K562 (cell line): ENCODE measurements around the gene SLC25A29. TPM values are rescaled to one million over a fixed set of nuclear protein-coding genes. Genes with fewer than 3 reads are reported as not detected.

Source experiments
- ATAC-seq: fragments of 200-7000 bp; cut with Tn5 transposase; 3 replicates; pipeline ENCODE4 v1.9.1; 2020; ENCODE audit warnings: moderate library complexity
- BruUV-seq: library from RNA; stranded (reverse); fragments of 400-500 nt; replicated peaks from 2 replicates; lab custom pipeline; 2021; lab: Mats Ljungman, UMichigan
- CTCF ChIA-PET: fragments of 300-600 bp; formaldehyde crosslinking; extraction: SDS; loops from one replicate; lab custom pipeline; 2021; ENCODE audit warnings: low intra/inter-chr PET ratio; lab: Yijun Ruan, JAX
- POLR2A ChIA-PET: fragments of 300-600, 350-650 bp; sonication (Branson Sonifier 250); formaldehyde crosslinking; extraction: SDS; loops from one replicate; lab custom pipeline; 2021; ENCODE audit warnings: antibody characterized with exemption, inconsistent platforms; lab: Yijun Ruan, JAX
- DNase-seq, 4 experiments: peaks; one replicate each; pipeline versions ENCODE4 v3.0.0 to v3.0.0-alpha.2; 2011 to 2018; ENCODE audit warnings: low spot score in 3 of 4, mixed read lengths in 3 of 4; ENCODE audit errors: extremely low read depth in 1 of 4
- FAIRE-seq: peaks from 2 replicates; lab custom pipeline; 2011; peaks lifted over from hg19 to GRCh38; lab: Jason Lieb, UNC
- H2AFZ ChIP-seq: 2 replicates; pipeline ENCODE4 v1.6.0; 2011; ENCODE audit warnings: low read depth, low read length, control low read depth, inconsistent platforms
- H3K27ac ChIP-seq: fragments of 200-600 bp; 3 replicates; pipeline ENCODE4 v1.8.0; 2011; ENCODE audit warnings: low read depth, mild to moderate bottlenecking, control low read depth, inconsistent platforms, low read length, moderate library complexity, mixed read lengths; ENCODE audit errors: extremely low read depth
- H3K27me3 ChIP-seq, 2 experiments: fragments of 300-600 bp in 1 of 2; 2 replicates in 1 of 2; 3 replicates in 1 of 2; pipeline versions ENCODE4 v1.6.0 to v1.8.0; 2011; ENCODE audit warnings: inconsistent platforms in 2 of 2, low read length in 2 of 2, mild to moderate bottlenecking in 1 of 2, mixed read lengths in 1 of 2, moderate library complexity in 1 of 2; ENCODE audit not compliant: control insufficient read depth in 2 of 2, insufficient read depth in 2 of 2
- H3K36me3 ChIP-seq: fragments of 300-600 bp; 3 replicates; pipeline ENCODE4 v1.8.0; 2011; ENCODE audit warnings: mild to moderate bottlenecking, low read length, inconsistent platforms; ENCODE audit not compliant: control insufficient read depth, insufficient read depth
- H3K4me1 ChIP-seq, 2 experiments: fragments of 200-600 bp in 1 of 2; replicated peaks in 1 of 2; 2 replicates in 1 of 2; 3 replicates in 1 of 2; pipeline versions ENCODE4 v1.5.1 to v1.8.0; 2011; ENCODE audit warnings: inconsistent platforms in 2 of 2, low read length in 2 of 2, mild to moderate bottlenecking in 1 of 2, mixed read lengths in 1 of 2, moderate library complexity in 1 of 2; ENCODE audit not compliant: control insufficient read depth in 2 of 2, insufficient read depth in 2 of 2
- H3K4me2 ChIP-seq: 2 replicates; pipeline ENCODE4 v1.6.1; 2011; ENCODE audit warnings: low read length, control low read depth, inconsistent platforms, mixed read lengths; ENCODE audit not compliant: insufficient read depth
- H3K4me3 ChIP-seq: fragments of 200-600 bp; sonication (generic), shearing (Covaris generic); 2 replicates; pipeline ENCODE4 v1.5.1; 2016; ENCODE audit warnings: control low read depth, inconsistent platforms
- H3K79me2 ChIP-seq: fragments of 200-600 bp; 3 replicates; pipeline ENCODE4 v1.8.0; 2011; ENCODE audit warnings: low read length, inconsistent platforms; ENCODE audit not compliant: control insufficient read depth, insufficient read depth
- H3K9ac ChIP-seq, 2 experiments: 2 replicates each; pipeline versions ENCODE4 v1.6.0 to v1.6.1; 2011; ENCODE audit warnings: low read depth in 2 of 2, low read length in 2 of 2, control low read depth in 1 of 2, inconsistent platforms in 1 of 2, mild to moderate bottlenecking in 1 of 2, mixed read lengths in 1 of 2; ENCODE audit not compliant: insufficient read depth in 1 of 2
- H3K9me1 ChIP-seq: one replicate; pipeline ENCODE4 v1.6.0; 2011; ENCODE audit warnings: inconsistent platforms, mild to moderate bottlenecking, low read length, moderate library complexity; ENCODE audit not compliant: control insufficient read depth, insufficient read depth
- H3K9me3 ChIP-seq: replicated peaks from 2 replicates; pipeline ENCODE4 v1.5.1; 2011; ENCODE audit warnings: low read depth, low read length, inconsistent platforms; ENCODE audit not compliant: control insufficient read depth, insufficient read depth
- H4K20me1 ChIP-seq: replicated peaks from 2 replicates; pipeline ENCODE4 v1.6.1; 2011; ENCODE audit warnings: low read length, inconsistent platforms, mixed read lengths; ENCODE audit not compliant: control insufficient read depth, insufficient read depth
- HNRNPUL1 ChIP-seq: fragments of 200-400 bp; formaldehyde crosslinking; IDR thresholded peaks from 2 replicates; pipeline ENCODE4 v1.6.1; 2017; ENCODE audit warnings: low read length
- LARP7 ChIP-seq: fragments of 450-650 bp; IDR thresholded peaks from 2 replicates; pipeline ENCODE4 v1.6.1; 2016
- POLR2B ChIP-seq: fragments of 450-650 bp; IDR thresholded peaks from 2 replicates; pipeline ENCODE4 v1.6.1; 2018; ENCODE audit warnings: low read depth; ENCODE audit not compliant: partially characterized antibody
- POLR2G ChIP-seq: fragments of 200-400 bp; formaldehyde crosslinking; IDR thresholded peaks from 2 replicates; pipeline ENCODE4 v1.6.1; 2017; ENCODE audit warnings: low read depth, mild to moderate bottlenecking, antibody characterized with exemption, low read length, moderate library complexity
- TAL1 ChIP-seq: fragments of 450-650 bp; IDR thresholded peaks from 2 replicates; pipeline ENCODE4 v1.6.1; 2016; ENCODE audit warnings: mild to moderate bottlenecking
- TRIM24 ChIP-seq, 2 experiments: fragments of 450-650 bp; IDR thresholded peaks; 2 replicates each; pipeline ENCODE4 v1.6.1; 2016
- ZNF165 ChIP-seq: fragments of 250-450 bp; sonication (Bioruptor Pico); IDR thresholded peaks from 2 replicates; pipeline ENCODE4 v1.4.0; 2020; ENCODE audit warnings: borderline replicate concordance
- ZNF347 ChIP-seq: fragments of 450-650 bp; formaldehyde crosslinking; IDR thresholded peaks from 2 replicates; pipeline ENCODE4 v1.4.0; 2020; ENCODE audit warnings: low read depth, mild to moderate bottlenecking, moderate library complexity
- ZNF584 ChIP-seq: fragments of 200-800 bp; sonication (Bioruptor generic); IDR thresholded peaks from 2 replicates; pipeline ENCODE4 v1.6.1; 2016; ENCODE audit warnings: low read depth, mild to moderate bottlenecking, missing genetic modification characterization, missing compliant biosample characterization
- ZNF699 ChIP-seq: fragments of 250-450 bp; sonication (Bioruptor Pico); IDR thresholded peaks from 2 replicates; pipeline ENCODE4 v1.8.0; 2021; ENCODE audit warnings: mild to moderate bottlenecking, moderate library complexity; ENCODE audit not compliant: insufficient replicate concordance
- WGBS: fragments of 100-300 bp; shearing (Covaris generic); methylation state at CpG from one replicate; pipeline ENCODE4 v1.1.6; 2016; ENCODE audit warnings: low coverage, mixed read lengths; ENCODE audit not compliant: insufficient coverage; ENCODE audit errors: missing lambda C conversion rate; 5-methylcytosine and 5-hydroxymethylcytosine counted together
- in situ Hi-C: fragments of 300-500 bp; cut with MboI; formaldehyde crosslinking; loops from 4 replicates; pipeline ENCODE4 v1.15.0; 2018; ENCODE audit warnings: inconsistent platforms, mixed read lengths
- intact Hi-C: fragments of 100-400 bp; cut with micrococcal nuclease; formaldehyde crosslinking; loops from 2 replicates; pipeline ENCODE4 v1.14.2; 2022
- polyA plus RNA-seq, 8 experiments: library from polyadenylated mRNA; depleted of rRNA in 4 of 8; stranded (reverse) in 5 of 8; unstranded in 3 of 8; fragments of >200 nt; fragmentation: Nextera tagmentation in 2 of 8; fragmentation: Illumina TruSeq in 1 of 8; extraction: Ambion mirVana in 2 of 8; extraction: Trizol in 1 of 8; gene quantifications; 2 replicates each; pipeline versions ENCODE4 v1.2.1 to v1.2.3, GENCODE V29; 2011 to 2014; ENCODE audit warnings: inconsistent platforms in 1 of 8, missing spikeins in 1 of 8
- total RNA-seq, 7 experiments: library from RNA; depleted of rRNA in 6 of 7; stranded (reverse); fragments of >200 nt in 6 of 7; fragmentation: Illumina TruSeq in 2 of 7; extraction: Trizol in 2 of 7; gene quantifications; 2 replicates each; pipeline versions ENCODE4 v1.2.1 to v1.2.3, GENCODE V29; 2011 to 2021; ENCODE audit warnings: low replicate concordance in 1 of 7
- TF ChIP-seq, protein P1 (sequence below), 2 experiments: IDR thresholded peaks; 2 replicates each; pipeline ENCODE4 v1.6.1; 2011; ENCODE audit warnings: borderline replicate concordance in 1 of 2, control low read depth in 1 of 2, low read depth in 1 of 2, low read length in 1 of 2, mild to moderate bottlenecking in 1 of 2, mixed read lengths in 1 of 2, moderate library complexity in 1 of 2; ENCODE audit not compliant: insufficient read depth in 1 of 2, insufficient read length in 1 of 2, poor library complexity in 1 of 2, severe bottlenecking in 1 of 2; ENCODE audit errors: extremely low read depth in 1 of 2
- TF ChIP-seq, protein P2 (sequence below): sonication (generic); IDR thresholded peaks from 2 replicates; pipeline ENCODE4 v1.6.1; 2016

SLC25A29 gene
- total and polyA plus RNA-seq, 9 of the 15 experiments (the other 6 are each of a cell fraction or from before 2014, with no cell fraction given): 0.07 to 17.5 (median 4.8) TPM

DNA sequence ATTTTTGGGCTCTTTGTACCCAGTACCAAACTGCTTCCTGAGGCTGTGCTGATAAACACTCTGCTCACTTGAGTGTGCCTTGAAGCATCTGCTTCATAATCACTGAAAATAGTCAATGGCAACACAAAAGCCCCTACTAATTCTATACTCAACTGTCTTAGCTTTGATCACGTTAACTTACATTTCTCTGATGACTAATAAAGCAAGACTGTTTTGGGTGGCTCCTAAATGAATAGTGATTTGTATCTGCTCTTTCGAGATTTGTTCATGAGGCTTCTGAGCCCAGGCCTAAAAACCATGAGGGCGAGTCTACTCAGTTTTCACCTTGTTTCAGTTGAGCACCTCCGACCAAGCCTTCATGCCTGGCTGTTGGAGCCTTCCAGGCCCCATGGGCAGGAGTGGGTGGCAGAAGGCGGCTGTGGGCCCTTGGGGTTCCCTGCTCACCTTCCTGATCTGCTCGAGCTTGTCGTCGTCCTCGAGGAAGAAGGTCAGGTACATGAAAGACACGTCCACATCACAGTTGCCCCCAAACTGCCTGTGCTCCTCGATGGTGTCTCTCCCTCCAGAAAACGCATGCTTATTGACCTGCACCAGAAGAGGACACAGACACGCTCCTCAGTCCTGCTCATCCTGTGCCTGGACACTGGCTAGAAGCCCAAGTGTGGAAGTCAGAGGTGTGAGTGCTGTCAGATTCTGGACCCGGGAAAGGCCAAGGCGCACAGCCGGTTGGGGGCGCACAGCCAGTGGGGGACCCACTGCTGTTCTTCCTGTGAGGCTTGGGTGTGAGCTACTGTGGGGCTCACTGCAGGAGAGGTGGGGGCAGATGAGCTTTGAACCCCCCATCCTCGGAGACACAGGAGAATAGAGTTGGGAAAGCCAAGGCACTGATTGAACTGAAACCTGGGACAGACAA lies 30.6 kb upstream of the SLC25A29 start:
- no peak for DNase-seq
- TF ChIP-seq LARP7 (no peak), TAL1 (no peak), HNRNPUL1 (no peak), POLR2G (peak; percentile 68), ZNF699 (CRISPR knock-in tag) (no peak), ZNF584 (CRISPR knock-in tag) (no peak), ZNF347 (CRISPR knock-in tag) (no peak), ZNF165 (CRISPR knock-in tag) (no peak), TRIM24 (IDR thresholded peaks at IDR 0.05) (no peak), POLR2B (peak; percentile 25)
- TF ChIP-seq, protein P1, sequence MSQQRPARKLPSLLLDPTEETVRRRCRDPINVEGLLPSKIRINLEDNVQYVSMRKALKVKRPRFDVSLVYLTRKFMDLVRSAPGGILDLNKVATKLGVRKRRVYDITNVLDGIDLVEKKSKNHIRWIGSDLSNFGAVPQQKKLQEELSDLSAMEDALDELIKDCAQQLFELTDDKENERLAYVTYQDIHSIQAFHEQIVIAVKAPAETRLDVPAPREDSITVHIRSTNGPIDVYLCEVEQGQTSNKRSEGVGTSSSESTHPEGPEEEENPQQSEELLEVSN (IDR thresholded peaks at IDR 0.05; ENCODE audit: borderline replicate concordance in 1 of 2, extremely low read depth in 1 of 2, insufficient read depth in 1 of 2, insufficient read length in 1 of 2, low read depth in 1 of 2, low read length in 1 of 2, poor library complexity in 1 of 2, severe bottlenecking in 1 of 2): no peak
- TF ChIP-seq, protein P2, sequence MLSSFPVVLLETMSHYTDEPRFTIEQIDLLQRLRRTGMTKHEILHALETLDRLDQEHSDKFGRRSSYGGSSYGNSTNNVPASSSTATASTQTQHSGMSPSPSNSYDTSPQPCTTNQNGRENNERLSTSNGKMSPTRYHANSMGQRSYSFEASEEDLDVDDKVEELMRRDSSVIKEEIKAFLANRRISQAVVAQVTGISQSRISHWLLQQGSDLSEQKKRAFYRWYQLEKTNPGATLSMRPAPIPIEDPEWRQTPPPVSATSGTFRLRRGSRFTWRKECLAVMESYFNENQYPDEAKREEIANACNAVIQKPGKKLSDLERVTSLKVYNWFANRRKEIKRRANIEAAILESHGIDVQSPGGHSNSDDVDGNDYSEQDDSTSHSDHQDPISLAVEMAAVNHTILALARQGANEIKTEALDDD: no peak
- peaks cover 67% of the 10 kb centered on the region; the same call in 2 of the 3 replicates for H3K36me3 ChIP-seq
- H4K20me1 ChIP-seq: peaks cover 9% of the 10 kb centered on the region
- H3K27ac ChIP-seq: no peak overlapping the region
- no peak overlapping the region for H3K4me3 ChIP-seq
- no peak for FAIRE-seq
- CTCF ChIA-PET: no interaction called here
- no peak overlapping the region for H2AFZ ChIP-seq
- H3K9ac ChIP-seq: no peak overlapping the region
- no peaks in the 10 kb centered on the region for H3K9me3 ChIP-seq
- in situ Hi-C loops (no loop called here), intact Hi-C loops (no loop called here)
- no TSS peak for BruUV-seq
- no peak overlapping the region for H3K4me2 ChIP-seq
- no peaks in the 10 kb centered on the region for H3K79me2 ChIP-seq
- POLR2A ChIA-PET: interaction anchor here (0.7 to 2.0 kb wide), 4 partner anchors 10 to 1880 kb away, joined by 3 to 5 read pairs (median 3); partner anchors contain the start of gene SLC25A47
- H3K4me1 ChIP-seq: peaks cover 0 to 3% of the 10 kb centered on the region in 2 experiments; a peak in 1 of 5 replicates
- WGBS: 91% methylated on average over 16 of the region's 18 CpGs
- H3K9me1 ChIP-seq: no peaks in the 10 kb centered on the region
- no peak for ATAC-seq
- no peaks in the 10 kb centered on the region for H3K27me3 ChIP-seq
